HG03432 (cell line): ENCODE data around the gene PSAPL1.

Experiments
- ATAC-seq: cut with Tn5 transposase; IDR thresholded peaks from one replicate; pipeline ENCODE4 v1.9.1; 2021; ENCODE audit warnings: mild to moderate bottlenecking, moderate library complexity; ENCODE audit not compliant: unreplicated experiment

PSAPL1 gene

DNA sequence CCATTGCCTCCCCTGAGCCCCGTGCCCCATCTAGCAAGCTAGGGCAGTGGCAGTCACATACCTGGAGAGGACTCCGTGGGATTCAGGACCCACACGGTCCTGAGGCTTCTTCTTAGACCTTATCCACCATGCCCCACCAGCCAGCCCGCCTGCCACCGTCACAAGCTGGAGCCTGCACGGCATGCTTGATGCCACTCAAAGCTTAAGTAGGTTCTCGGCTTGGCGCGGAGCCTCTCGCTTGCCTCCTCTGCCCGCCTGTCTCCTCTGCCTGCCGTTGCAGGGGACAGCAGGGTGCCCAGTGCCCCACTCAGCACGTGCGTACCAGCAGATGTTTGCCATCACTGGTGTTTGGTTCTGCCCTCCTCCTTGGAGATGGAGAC lies 14.1 kb downstream of the PSAPL1 start:
- ATAC-seq = no peak

DNA sequence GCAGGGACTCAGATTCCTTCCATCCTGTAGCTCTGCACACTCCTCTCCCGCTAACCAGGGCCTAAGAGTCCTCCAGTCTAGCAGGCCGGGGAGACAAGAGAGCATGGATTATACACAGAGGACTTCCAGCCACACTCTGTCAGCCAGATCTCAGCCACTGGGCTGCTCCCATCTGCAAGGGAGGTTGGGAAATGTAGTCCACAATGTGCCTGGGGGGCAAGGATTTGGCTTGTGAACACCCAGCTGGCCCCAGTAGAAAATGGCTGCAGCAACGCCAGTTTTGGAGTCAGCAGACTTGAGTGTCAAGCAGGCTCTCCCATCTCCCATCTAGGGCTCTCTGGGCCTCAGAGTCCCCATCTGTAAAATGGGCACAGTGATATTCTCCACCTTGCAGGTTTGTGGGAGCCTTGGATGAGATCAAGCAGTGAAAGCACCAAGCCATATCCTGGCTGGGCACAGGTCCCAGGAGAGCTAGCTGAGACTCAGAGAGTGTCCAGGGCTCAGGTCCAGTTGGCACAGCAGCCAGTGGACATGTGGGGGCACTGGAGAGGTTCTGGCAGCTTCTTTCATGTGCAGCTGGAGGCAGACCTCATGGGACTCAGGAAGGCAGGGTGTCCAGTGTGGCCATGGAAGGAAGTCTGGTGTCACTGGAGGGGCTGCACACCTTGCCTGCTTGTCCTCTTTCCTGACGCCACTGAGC lies 14.6 kb downstream of the PSAPL1 start:
- ATAC-seq = no peak

DNA sequence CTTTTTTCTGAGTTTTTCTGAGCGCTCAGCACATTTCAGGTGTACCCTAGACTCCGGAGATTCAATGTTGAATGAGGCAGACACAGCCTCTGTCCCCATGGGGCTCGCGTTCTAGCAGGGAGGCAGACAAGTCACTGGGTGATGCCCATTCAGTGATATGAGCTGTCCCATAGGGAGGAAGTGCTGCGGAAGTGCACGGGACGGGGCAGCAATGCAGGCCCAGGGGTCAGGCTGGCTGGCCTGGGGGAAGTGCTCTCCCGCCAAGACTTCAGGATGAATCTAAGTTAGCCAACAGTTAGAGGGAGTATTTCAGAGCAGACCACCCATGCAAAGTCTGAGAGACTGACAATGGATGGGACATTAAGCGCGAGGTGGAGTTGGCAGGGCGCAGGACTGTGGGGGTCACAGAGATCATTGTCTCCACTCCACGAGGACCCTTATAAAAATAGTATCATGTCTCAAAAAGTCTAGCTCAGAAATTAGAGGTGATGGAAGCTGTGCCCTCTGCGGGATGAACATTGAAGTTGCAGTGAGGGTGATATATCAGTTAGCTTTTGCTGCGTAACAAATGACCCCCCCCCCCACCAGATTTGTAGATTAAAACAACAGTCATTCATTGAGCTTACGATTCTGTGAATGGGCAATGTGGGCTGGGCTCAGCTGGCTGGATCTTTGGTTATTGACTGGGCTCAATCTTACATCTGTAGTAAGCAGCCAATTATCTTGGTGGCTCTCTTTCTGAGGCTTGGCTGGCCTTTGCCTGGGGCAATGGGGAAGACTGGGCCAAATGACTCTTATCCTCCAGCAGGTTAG lies 16.4 kb downstream of the PSAPL1 start:
- ATAC-seq = no peak

DNA sequence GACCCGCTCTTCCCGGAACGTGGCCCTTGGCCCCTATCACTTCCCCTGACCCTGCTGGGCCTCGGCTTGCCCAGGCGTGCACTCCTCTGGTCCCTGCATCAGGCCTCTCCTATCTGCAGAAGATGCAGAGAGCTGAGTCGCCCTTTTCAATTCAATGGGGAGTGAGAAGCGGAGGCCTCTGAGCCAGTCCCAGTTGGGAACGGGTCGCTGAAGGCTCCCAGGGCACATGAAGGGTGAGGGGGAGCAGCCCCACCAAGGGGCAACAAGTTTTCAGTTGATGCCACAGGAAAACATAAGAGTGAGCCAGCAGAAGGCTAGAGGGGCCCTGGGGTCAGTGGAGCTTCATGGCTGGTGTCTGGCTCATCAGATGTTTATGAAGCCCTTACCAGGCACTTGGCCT lies 17.1 kb downstream of the PSAPL1 start:
- no peak for ATAC-seq

DNA sequence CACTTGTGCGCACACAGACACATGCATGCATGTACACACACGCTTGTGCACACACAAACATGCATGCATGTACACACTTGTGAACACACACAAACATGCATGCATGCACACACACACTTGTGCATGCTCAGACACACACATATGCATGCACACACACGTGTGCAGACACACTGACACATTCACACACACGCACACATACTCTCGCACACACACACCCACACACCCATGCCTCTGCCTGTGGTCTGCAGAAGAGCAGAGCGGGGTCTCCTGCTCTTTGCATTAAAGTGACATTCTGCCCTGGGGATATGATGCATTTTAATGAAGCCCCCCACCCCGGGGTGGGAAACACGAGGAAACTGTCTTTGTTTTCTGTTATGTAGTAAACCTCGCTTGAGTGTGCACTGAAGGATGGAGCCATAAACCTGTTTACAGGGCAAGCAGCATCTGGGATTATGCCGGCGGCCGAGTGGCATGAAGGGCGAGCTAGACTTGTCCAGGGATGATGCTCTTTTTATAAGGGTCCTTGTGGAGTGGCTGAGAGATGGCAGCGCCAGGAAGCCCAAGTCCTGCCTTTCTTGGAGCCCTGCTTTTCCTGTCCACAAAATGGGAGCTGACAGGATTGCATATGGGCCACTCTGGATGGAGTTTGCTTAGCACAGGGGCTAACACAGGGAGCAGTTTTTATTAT lies 17.8 kb downstream of the PSAPL1 start:
- ATAC-seq = no peak

DNA sequence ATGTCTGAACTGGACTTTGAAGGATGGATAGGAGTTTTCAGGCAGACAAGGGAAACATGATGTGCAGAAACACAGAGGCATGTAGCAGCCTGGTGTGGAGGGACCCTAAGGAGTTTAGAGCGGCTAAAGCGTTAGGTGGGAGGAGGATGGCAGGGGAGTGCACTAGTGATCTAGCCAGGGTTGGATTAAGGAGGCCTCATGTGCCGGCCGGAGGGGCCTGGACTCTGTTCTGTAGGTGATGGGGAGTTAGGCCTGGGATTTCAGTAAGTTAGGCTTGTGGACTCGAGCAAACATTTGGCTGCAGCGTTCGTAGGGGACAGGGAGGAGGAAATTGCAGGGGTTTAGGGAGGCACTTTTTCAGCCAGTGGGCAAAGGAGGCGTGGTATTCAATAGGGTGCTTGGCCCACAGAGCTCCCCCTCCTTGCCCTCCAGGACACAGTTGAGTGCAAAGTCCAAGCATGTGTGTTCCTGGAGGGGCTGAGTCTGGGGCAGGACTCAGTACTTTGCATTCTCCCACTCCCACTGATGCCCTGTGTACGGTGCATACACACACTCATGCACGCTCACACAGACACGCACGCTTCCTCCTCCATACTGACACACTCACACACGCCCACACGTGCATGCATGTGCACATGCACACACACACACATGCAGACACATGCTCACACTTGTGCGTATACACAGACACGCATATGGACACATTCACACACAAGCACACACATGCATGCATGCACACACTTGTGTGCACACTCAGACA lies 18.6 kb downstream of the PSAPL1 start:
- no peak for ATAC-seq

DNA sequence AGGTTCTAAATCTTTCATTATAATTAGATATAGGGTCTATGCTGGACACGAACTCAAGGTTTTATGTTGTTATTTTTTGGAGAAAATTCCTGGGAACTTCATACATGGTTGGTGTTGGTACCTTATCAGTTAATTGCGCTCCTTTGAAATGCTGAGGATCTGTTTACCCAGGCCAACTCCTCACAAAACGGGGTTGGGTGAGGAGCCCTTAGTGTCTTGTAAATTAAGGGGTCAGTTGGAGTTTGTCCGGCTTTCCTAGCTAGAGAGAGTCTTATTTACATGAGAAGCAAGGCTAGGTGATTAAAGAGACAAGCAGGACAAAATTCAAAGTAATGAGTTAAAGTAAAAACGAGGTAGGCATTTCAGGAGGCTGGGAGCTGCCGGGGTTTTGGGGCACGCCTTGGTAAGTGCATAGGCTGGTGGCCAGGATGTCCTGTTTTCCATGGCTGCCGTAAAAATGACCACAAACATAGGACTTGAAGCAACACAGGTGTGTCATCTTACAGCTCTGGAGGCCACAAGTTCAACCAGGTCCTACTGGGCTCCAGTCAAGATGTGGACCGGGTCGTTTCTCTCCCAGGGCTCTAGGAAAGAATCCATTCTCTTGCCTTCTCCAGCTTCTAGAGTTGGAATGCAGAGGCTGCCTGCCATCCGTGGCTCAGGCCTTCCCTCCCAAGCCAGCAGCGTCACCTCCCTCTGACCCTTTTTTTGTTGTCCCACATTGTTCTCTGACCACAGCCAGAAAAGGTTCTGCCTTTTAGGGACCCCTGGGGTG lies 19.8 kb downstream of the PSAPL1 start:
- no peak for ATAC-seq

DNA sequence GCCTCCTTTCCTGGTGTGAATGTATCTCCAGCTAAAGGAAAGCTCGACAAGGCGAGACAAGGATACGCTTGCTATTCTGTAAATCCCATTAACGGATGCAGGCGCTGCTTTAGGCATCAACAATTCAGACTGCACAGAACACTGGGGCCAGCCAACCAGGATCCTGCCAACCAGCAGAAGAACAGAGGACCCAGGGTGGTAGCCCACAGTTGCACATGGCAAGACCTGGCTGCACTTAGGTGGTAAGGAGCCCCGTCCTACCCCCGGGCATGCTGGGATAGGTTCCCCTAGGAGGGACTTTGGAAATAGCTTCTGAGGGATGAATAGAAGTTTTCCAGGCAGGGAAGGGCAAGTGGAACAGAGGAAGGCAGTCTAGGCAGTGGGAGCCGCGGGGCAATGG lies 20.7 kb downstream of the PSAPL1 start:
- ATAC-seq = no peak

DNA sequence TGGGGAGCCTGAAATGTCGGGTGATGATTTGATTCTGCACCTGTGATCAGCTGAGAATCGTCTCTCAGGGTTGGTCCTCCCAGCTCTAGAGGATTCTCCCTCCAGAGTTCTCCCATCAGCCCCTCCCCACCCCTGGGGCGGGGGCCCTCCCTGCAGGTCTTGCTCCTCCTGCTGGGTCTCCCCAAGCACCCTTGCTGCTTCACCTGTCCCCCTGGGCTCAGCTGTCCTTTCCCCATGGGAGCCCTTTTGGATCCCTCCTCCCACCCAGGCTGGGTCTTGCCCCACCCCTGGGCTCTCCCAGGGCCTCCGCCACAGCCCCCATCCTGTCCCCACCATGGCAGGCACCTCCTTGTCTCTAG lies 22.2 kb downstream of the PSAPL1 start:
- ATAC-seq = no peak

DNA sequence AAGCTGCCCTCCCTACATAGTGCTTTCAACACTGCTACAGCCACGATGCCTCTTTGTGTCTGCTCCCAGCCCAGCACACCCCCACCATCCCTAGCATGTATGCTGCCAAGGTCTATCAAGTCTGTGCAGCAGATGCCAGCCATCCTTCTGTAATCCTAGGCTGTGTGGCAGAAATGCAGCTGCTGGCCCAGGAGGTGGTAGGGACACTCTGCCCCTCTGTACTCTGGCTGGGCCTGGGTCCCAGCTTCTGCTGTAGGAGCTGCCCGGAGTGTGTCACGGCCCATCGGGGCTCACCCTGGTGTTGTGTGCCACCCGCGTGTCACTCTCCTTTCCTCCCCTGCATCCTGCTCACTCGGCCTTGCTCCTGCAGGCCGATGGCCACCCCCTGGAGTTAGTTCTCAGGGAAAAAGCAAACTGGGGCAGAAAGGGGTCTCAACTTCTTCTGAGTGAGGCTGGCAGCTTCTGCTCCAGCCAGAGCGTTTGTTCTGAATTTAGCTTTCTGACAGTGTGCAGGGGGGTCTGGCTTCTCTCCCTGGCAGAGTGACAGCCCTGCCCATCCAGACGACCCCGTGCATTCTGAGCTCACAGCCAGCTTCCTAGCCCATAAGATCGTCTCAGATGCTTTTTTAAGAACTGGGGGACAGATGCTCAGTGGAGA lies 22.7 kb downstream of the PSAPL1 start:
- no peak for ATAC-seq

DNA sequence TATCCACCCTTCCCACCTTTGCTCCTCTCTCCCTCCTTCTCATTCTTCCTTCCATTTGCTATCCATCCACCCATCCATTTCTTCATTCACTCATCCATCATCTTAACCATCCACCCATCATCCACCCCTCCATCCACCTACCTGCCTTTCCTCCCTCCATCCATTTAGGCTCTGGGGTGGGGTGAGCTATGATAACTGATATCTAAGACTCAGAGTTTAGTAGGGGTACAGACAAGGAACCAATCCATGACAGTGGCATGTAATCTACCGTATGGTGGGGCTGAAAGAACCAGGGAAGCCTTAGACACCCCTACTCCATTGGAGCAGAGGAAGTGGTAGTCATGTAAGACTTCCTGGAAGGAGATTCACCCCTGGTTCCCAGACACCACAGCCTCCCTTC lies 23.2 kb downstream of the PSAPL1 start:
- no peak for ATAC-seq

DNA sequence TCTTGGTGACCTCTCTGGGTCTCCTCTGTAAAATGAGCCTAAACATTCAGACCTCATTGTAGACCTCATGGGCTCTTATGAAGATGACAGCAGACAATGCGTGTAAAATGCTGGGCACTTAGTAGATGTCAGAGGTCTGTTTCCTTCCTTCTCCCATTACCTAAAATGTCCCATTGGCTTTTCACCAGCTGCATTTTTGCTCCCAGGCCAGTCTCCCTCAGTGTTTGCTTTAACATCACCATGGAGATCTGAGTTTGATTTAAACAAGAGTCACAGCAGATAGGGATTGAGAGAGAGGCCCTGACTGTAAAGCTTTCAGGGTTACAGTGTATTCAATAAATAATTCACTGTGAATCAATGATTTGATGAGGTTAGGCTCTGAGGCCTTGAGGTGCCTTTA lies 24.3 kb downstream of the PSAPL1 start:
- ATAC-seq = no peak

DNA sequence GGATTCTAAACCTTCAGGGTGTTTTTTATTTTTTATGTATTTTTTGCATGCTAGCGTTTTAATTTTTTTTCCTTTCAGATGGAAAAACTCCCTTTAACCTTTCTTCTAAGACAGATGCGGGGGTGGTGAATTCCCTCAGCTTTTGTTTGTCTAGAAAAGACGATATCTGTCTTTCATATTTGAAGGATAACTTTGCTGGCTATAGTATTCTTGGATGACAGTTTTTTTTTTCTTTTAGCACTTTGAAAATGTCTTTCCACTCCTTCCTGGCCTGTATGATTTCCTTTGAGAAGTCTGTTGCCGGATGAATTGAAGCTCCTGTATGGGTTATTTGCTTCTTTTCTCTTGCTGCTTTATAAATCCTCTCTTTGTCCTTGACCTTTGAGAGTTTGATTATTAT lies 26.6 kb downstream of the PSAPL1 start:
- no peak for ATAC-seq

DNA sequence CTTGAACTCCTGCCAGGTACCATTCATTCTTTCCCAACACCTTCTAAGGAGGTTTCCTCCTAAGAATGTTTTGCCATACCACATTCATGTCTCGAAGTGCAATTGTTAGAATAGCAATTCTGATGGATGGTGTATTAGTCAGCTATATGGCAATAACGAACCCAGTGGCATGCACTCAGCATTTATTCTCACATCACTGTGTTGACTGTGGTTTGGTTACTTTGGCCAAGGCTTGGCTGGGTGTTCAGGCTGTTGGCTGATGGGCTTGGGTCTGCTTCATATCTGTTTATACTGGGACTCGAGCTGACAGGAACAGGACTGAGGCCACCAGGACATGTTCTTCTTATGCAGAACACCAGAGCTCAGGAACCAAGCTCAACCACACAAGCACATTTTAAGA lies 31.7 kb downstream of the PSAPL1 start:
- no peak for ATAC-seq

DNA sequence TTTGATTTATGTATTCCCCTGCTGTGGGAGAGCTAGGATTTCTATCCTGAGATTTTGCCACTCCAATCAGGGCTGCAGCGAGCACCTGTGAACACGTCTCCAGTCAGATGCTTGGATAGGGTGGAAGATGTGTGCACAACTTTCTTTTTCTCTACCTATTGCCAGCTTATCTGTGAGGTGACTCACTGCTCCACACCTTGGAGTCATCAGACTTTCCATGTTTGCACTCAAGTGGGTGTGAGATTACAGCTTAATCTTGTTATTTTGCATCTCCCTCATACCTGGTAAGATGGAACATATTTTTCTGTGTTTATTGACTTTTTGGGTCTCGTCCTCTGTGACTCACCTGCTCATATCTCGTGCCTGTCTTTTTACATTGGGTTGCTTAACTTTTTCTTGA lies 32.2 kb downstream of the PSAPL1 start:
- ATAC-seq = no peak

DNA sequence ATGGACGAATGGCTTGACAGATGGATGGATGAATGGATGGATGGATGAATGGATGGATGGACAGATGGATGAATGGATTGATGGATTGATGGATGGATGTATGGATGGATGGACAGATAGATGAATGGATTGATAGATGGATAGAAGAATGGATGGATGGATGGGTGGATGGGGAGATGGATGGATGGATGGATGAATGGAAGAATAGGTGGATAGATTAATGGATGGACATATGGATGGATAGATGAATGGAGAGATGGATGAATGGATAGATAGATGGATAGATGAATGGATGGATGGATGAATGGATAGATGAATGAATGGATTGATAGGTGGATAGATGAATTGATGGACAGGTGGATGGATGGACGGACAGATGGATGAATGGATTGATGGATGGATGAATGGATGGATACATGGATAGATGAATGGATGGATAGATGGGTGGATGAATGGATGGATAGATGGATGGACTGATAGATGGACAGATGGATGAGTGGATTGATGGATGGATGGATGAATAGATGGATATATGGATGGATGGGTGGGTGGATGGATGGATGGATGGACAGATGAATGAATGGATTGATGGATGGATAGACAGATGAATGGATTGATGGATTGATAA lies 33.9 kb downstream of the PSAPL1 start:
- ATAC-seq = no peak

DNA sequence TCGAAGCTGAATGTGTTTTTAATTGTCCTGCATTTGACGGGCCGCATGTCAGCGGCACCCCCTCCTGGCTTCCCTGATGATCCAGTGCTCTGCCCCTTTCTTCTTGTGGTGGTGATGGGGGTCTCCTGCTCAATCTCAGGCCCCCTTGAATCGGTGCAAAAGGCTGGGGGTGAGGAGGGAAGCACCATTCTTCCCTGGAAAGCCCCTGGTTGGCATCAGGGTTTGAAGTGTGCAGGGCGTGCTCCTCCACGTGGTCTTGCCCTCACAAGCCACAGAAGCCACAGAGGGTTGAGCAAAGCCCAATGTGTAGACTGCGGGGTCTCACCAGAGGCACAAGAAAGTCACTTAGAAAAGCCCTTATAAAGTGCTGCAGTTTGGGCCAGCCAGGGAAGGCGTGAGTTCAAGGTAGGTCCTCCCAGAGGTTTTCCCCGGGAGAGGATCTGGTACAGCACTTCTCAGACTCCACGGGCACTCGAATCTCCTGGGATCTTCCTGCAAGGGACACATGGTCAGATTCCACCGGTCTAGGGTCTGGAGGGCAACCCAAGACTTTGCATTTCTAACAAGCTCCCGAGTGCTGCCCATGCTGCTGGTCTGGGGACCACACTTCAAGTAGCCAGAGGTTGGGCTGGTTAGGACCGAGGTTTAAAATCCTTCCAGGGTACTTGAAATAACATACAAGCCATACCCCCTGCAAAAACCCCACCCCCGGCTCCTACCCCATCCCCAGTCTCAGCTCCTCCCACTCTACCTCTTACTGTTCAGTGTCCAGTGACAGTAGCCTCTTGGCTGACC lies 35.1 kb downstream of the PSAPL1 start:
- ATAC-seq = no peak

DNA sequence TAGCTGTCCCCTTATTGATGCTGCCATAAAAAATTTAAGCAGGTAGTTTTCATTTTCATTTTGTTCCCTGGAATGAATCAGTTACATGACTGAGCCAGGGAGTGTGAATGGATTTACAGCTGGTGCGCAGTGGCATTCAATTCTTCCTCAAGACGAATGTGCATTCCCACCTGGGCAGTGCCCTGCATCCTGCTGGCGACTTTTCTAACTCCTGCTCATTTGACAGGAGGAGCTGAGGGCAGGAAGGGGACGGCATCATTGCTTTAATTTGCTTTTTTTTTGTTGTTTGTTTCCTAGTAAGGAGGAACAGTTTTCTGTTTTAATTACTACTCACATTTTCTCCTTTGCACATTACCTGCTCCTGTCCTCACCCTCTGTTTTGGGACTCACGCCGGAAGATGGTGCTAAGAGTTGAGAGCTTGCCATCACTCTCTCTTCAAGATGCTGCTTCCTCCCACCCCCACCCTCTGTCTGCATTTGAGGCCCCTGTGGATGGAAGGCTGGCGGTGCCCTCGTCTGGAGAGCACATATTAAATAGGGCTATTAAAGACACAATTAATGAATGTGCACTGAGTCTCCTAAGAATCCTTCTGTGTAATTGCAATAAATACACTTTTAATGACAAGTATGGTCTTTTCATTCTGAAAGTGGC lies 35.8 kb downstream of the PSAPL1 start:
- no peak for ATAC-seq

DNA sequence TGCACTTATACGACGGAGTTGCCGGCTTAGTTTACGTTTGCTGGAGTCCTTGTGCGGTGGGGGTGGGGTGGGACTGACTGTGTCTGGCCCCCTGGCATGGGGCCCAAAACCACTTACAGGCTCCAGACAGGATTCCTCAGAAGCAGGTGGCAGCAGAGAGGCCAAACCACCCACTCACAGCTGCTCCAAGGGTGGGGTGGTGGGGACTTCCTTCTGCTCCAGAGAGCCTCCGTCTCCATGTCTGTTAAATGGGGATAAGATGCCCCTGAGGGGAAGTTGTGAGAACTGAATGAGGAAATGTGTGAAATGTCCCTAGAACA lies 36.7 kb downstream of the PSAPL1 start:
- no peak for ATAC-seq
